Left forelimb (tissue), 1 donor: ENCODE measurements around the gene MLLT10.

Source experiments
- DNase-seq: peaks from one replicate; pipeline ENCODE4 v3.0.0-alpha.2; 2018; ENCODE audit warnings: low spot score

MLLT10 gene

DNA sequence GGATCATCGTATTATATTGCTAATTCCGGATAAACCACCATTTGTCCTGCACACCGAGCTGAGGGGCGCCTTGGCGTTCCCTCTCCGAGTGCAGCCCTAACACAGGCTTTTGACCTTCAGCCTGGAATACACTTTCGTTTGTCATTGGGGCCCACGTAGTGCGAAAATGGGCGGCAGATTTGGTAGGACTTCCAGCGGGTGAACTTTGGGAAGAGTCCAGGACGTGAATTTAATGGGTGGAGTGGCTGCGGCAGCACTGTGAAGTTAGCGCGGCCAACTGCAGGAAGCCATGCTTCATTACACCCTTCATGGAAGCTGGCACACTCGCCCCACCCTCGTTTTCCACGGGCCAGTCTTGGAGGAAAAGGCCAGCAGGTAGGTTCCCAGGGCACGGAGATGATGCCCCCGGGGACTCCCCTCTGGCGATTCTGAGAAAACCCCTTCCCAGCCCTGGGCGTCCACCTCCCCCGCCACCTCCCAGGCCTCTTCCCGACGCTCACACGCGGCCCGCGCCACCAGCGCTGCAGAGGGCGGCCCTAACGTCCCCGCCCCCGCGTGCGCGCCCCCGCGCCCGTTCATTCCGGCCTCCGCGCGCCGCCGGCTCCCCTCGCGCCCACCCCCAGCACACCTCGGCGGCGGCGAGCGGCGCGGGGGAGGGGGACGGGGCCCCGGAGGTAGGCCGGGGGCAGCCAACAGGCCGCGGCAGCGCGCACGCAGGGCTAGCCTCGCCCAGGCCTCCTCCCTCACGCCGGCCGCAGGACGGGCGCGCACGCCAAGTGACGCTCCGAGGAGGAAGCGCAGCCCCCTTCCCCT, at the start of gene MLLT10:
Gene MLLT10, plus strand, starts transcription at position 766 of the 813 bp plus-strand sequence. CDS start 413 bp downstream, outside the sequence.
- peak; percentile 97 for DNase-seq

DNA sequence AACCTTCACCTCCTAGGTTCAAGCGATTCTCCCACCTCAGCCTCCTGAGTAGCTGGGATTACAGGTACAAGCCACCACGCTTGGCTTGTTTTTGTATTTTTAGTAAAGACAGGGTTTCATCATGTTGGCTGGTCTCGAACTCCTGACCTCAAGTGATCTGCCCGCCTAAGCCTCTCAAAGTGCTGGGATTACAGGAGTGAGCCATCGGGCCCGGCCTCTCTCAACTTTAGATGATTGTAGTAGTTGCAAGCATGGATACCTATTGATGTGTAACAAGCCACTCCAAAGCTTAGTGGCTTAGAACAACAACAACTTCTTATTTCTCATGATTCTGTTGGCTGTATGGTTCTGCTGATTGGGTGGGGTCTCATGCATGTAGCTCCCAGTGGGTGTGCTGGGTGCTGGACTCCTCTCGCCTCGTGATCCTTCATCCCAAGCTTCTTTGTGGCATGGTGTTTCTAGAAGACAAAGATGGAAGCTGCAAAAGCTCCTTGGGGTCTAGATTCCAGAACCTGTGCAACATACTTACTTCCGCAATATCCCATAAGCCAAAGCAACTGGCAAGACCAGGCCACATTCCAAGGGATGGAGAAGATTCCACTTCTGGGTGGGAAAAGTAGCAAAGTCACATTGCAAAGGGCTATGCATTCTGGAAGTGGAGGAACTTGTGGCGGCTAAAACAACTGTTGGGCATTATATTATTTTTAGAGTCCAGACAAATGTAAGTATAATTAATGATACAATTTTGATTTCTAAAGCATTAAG, 46.4 kb upstream of the MLLT10 start:
- DNase-seq, result peak; percentile 22

DNA sequence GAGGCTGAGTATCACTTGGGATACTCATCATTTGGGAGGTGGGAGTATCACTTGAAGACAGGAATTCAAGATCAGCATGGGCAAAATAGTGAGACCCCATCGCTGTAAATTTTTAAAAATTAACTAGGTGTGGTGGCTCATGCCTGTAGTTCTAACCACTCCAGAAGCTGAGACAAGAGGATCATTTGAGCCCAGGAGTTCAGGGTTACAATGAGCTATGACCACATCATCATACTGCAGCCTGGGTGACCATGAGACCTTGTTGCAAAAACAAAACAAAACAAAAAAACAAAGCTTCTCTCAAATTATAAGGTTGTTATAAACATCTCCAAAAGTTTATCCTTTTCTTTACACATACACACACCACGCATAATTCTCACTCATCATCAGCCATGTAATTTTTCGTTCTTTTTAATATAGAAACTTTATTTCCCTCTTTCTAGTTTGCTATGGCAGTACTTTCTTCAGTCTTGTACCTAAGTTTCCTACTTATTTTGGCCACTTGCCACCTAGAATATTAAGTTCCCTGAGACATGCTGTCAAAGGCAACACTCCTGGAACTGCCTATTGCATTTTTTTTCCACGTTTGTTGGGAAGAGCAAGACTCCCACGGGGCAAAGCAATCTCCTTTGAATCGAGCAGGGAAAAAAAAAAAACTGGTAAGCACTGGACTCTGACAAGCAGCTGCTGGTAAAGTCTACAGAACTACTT, 45.6 kb upstream of the MLLT10 start:
- DNase-seq, result no peak

DNA sequence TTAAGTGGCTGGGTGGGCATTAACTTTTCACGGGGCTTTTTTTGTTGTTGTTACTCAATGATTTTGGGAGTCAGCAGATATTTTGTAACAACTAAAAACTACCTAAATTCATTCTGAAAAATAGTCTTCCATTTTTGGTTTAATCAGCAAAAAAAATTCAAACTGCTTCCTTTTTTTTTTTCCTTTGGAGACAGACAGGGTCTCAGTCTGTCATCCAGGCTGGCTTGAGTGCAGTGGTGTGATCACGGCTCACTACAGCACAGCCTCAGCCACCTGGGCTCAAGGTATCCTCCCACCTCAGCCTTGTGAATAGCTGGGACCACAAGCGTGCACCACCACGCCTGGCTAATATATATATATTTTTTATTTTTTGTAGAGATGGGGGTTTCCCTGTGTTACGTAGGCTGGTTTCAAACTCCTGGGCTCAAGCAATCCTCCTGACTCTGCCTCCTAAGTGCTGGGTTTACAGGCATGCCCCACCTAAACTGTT, 45.0 kb upstream of the MLLT10 start:
- no peak for DNase-seq

DNA sequence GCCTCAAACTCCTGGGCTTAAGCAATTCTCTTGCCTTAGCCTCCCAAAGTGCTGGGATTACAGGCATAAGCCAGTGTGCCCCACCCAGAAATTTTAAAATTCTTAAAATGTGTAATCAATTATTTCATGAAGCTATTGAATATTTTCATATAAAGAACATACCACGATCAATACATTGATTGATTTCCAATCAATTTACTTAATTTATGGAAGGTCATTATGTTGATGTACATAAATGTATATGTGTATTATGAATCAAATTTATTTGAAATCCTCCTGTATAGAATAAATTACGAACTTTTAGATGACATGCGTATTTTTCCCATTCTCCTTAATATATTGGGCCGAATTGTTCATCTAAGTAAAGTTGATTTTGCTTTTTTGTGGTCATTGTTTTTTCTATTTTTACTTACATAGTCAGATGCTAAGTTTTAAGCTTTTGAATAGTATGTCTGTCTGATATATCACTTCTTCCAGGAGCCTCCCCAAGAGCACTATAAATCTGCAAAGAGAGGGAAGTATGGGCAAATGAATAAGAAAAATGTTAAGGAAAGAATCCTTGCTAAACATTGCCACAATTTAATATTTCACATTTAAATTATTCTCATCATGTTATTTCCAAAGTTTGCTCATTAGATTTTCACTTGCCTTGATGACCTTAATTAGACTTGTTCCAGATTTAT, 43.9 kb upstream of the MLLT10 start:
- no peak for DNase-seq

DNA sequence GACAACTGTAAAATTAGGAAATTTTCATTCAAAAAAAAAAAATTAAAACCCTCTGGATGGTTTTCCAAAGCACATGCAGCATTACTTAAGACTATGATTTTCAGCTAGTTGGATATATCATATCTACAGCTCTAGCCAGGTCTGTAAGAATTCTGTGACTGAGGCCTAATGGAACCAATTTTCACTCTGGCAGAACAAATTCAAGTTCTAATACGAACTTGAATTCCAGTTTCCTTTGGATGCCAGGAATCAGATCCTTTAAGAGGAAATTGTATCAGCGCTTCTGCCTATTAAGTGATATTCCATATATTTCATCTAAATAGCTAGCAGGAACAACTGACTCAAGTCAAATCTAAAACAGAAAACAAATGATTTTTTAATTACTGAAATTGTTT, 43.3 kb upstream of the MLLT10 start:
- no peak for DNase-seq

DNA sequence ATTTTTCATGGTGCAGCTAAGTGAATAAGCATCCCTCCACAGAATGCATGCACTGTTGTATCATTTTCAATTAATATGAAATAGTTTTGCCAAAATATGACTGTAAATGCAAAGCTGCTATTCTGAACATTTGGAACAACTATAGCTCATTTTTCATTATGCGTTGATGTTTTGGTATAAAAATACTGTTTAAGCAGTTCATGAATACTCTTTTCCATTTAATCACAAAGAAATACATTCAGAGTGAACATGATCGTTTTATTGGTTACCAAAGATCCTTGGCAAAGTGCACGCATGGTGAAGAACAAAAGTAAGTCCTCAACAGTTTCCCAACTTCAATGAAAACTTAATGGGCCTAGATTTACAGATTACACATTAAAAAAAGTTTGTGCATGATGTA, 41.6 kb upstream of the MLLT10 start:
- no peak for DNase-seq

DNA sequence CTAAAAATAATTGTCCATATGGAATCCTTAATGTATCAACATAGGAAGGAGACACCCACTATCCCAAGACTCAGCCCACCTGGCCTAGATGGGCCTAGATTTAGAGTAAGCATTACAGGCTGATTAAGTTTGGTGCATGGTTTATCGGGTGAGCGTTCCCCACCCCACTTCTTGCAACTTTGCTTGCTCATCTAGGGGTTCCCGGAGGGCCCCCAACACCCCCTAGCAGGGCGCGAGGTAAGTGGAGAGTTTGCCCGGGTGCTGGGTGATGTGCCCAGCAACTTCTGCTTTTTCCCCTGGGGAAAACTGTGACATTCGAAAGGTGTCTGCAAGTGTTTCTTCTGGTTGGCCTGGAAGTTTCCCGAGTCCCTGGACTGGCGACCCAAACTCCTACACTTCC, 40.2 kb upstream of the MLLT10 start:
- peak; percentile 63 for DNase-seq

DNA sequence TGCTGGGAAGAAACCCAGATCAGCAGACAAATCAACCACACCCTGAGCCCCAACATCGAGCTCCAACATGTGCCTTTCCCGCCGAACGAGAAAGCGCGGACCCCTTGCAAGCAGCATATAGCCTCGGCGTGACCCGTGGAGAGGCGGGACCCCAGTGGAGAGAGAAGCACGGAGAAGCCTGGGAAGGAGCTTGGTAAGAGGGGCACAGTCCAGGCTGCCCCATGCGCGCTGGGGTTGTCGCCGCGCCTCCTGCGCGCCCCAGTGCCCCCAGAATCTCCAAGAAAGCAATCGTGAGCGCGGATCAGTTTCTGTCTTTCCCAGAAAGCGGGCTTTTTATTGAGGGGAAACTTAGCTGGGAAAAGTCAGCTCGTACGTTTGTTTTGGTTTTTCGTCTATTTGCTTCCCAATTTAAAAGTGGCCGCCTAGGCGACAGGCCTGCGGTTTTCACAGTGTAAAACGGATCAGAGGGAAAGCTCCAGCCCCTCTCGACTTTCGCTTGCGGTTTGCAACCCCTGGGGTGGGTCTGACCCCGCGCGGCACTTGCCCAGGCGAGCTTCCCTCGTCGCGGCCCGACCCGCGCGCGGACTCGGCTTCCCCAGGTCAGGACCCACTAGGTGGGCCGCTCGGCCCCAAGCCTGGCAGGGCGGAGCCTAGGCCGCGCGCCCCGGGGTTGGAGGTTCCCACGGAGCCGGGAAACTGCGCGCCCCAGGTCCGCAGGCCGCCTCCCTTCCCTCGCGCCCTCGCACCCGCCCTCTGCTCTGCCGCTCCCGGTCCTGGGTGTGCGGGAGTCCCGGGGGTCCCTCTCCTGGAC, 39.6 kb upstream of the MLLT10 start:
- peak; percentile 73 for DNase-seq

DNA sequence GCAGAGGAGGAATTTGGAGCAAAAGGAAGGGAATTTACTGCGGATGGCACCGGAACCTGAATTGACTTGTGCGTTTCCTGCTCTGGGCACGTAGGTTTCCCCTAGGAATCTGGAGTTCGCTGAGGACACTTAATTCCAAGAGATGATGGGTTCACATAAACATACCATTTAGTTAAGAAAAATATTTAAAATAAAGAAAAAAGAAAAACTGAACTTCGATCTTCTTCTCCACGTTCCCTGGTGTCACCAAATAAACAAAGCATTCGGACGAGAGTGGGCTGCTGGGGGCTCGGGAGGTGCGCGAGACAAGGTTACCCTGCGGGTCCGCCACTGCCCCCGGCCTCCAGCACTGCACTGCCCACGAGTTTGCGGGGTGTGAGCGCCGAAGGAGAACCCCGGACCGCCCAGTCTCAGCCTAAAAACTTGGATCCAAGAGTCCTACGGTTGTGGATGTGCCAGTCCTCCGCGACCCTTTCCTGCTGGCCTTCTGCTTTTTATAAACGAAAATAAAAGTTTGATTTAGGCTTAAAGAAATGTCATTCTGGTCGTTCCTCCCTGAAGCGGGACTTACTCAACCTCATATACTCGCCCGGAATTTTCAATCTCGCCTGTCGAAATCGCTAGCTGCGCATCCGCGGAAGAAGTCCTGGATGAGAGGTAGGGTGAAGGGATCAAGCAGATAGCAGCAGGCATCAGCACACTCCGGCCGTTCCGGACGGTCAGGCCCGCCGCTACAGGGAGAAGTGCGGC, 38.9 kb upstream of the MLLT10 start:
- DNase-seq, result no peak

DNA sequence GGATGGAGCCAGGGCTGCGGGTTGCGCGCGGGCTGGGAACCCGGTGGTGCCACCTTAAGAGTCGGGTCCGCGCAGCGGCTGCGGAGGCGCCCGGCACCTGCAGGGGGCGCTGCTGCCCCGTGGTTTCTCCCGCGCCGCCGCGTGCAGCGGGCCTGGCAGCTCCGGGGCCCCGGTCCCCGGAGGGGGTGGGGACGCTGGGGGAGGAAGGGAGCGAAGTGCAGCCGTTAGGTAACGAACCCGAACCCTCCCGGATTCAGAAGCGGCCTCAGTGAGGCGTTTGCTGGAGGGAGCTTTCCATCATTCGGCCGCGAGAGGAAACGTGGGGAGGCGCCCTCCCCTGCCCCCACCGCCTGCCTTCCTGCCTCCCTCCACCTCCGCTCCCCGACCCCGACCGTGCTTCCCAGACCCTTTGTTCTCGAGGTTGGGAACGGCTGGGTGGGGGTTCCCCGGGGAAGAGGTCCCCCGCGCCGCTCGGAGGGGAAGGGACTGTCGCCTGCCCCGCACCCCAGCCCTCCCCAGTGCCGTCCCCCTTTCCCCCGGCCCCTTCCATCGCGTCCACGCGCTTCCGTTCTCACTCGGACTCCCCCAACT, 38.2 kb upstream of the MLLT10 start:
- peak; percentile 94 for DNase-seq

DNA sequence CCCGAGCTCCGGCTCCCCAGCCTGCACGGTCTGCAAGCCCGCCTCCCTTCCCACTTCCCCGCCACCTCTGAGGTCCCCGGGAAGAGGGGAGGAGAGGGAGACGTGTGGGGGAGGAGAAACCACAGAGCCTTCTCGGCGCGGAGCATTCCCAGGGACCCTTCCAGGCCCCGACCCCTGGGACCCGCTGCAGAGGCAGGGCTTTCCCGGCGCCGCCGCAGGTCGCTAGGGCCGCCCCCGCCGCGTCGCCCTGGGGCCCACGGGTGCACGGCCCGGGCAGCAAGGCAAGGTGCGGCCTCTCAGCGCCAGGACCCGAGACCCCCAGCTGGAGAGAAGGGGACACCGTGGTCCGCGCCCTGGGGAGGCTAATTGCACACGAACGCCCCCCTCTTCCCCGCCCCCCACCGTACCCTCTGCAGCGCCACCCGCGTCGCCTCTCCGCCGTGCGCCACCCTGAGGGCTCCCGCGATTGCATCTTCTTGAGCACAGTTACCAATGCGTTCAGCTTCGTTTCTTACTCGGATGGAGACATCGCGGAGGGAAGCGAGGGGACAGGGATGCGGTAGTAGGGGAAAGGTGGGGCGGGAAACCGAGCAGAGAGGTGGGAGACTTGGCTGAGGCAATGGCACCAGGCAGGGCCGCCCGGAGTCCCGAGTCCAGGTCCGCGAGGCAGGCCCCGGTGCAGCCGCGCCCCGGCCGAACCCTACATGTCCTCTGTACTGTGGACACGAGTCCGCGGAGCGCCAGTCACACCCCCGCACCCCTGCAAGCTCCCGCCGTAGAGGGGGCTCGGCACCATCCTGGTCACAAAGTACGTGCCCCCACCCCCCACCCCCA, 37.5 kb upstream of the MLLT10 start:
- DNase-seq, result peak; percentile 84

DNA sequence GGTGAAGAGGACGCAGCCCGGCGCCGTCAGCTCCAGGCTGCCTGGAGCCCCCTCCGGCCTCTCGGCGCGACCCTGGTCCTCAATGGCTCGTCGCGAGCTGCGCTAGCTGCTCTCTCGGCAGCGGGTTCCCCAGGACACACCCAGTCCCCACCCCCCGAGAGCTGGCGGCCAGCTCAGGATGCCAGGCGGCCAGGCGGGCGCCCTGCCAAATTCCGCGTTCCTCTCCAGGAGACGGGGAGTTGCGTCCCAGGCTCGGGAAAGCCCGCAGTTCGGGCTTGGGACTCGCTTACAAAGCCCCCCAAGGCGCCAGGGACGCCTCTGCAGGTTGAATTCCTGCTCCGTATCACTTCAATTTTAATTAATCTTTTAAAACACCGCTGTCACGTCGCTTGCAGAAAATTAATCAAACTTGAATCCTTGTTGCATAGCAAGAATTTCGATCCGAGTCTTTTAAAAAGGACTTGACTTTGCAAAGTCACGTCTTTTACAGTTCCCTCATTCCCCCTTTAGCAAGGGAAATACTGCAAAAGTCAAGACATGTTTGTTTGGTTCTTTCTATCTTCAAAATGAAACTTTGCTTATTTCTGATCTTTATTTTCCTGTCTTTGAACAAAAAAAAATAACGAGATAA, 36.7 kb upstream of the MLLT10 start:
- DNase-seq, result peak; percentile 94

DNA sequence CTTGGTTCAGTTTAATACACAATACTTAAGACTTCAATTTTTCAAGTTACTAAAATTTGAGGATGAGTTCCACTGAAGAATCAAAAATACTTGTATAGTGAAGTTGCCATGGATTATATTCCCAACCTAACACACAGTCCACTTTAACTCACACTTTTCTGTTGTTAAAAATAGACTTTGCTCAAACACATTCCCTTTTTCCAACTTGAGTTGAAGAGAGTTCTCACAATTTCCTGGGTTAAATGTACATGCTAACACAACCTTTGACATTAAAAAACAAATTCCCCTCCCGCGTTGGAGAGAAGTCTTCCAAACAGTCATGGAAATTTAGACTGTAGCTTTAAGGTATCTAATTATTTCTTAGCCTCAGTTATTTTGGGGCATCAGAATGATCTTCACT, 35.7 kb upstream of the MLLT10 start:
- DNase-seq, result no peak

DNA sequence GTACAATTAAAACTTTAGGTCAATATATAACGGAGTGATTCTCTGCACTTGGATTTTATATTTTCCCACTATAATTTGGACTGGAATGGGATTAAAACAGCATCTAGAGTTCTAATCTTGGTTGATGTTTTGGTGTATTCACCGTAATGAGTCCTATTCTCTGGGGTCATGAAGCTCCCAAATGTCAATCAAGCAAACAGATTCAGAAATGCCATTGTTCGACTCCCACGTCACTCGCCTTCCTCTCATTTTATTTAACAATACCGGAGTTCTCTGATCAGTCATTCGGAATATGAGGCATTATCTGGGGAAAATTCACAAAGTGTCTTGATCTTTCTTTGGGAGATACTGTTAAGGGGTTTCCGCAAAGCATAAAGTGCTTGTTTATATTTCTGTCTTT, 35.0 kb upstream of the MLLT10 start:
- no peak for DNase-seq

DNA sequence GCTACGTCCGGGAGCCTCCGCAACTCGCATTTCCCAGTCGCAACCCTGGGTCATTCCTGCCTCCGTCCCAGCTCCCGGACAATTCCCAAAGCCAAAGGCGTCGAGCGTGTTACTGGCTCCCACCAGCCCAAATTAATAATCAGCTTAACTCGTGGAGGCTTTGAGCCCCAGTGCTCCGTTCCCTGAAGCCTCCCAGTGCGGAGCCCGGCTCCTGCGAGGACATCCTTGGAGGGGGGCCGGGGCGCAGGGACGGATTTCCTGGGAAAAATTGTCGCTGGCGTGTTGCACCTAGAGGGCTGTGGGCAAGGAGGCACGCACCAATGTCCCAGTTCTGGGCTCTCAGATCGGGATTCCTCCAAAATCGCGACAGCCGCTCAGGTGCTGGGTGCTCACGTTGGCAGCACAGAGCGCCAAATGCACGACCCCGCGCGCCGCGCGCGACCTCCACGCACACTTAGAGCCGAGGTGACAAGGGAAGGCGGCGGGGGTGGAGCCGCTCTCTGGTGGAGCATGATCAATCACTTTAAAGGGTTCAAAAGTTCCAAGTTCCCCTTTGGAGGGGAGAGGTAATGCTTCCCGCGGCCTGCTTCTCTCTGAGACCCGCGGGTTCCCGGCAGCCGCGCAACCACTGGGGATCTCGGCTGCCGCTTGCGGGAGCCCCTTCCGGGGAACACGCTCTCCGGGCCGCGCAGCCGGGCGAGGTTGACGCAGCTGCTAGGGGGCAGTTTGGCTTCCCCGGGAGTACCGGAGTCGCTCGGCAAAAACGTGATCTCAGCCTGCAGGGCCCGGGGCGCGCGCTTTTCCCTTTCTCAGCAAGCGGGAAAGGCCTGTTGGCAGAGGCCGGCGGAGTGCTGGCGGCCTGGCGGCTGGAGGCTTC, 34.1 kb upstream of the MLLT10 start:
- DNase-seq, result peak; percentile 82

DNA sequence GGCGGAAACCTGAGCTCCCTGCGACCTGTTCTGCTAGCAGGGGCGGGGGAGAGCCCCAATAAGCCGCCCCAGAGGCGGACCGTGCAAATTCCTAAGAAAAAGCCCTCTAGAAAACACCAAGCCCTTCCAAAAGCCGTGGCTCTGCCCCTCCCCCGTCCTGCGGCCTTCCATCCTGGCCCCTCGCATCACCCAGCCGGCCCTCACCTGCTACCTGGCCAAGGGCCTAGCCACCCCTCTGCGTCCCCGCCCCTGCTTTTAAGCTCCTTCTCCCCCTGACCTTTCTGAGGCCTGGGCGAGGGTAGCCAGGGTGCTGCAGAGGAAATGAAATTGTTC, 33.5 kb upstream of the MLLT10 start:
- no peak for DNase-seq

DNA sequence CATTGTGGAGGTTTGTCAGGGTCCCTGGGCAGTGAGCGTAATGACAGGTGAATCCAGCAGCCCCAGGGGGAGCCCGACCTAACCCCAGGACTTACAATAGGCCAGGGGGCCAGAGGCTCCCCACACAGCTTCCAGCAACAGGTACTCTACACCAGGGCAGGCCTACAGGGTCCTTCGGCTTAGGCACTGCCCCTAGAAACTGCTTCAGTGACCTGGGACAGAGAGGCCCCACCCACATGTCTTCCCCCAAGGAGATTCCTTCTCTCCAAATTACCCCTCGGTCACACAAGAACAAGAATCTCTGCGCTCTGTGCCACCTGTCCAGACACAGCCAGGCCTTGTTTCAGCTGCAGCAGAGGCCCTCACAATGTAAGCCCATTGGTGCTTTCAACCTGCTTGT, 32.9 kb upstream of the MLLT10 start:
- DNase-seq, result no peak
